Ishikawa (cell line): ENCODE measurements around the gene ZSCAN18.

Experiments
- CEBPB ChIP-seq: IDR thresholded peaks from 2 replicates; pipeline ENCODE4 v1.6.1; 2012
- CREB1 ChIP-seq: IDR thresholded peaks from 2 replicates; pipeline ENCODE4 v1.6.1; 2012; ENCODE audit warnings: low read depth
- EGR1 ChIP-seq: IDR thresholded peaks from 2 replicates; pipeline ENCODE4 v1.6.1; 2012
- EP300 ChIP-seq: IDR thresholded peaks from 2 replicates; pipeline ENCODE4 v1.6.1; 2012; ENCODE audit warnings: borderline replicate concordance
- FOXM1 ChIP-seq: IDR thresholded peaks from 2 replicates; pipeline ENCODE4 v1.6.1; 2012; ENCODE audit warnings: low read depth, borderline replicate concordance
- NFIC ChIP-seq: IDR thresholded peaks from 2 replicates; pipeline ENCODE4 v1.6.1; 2012
- RAD21 ChIP-seq: IDR thresholded peaks from 2 replicates; pipeline ENCODE4 v1.6.1; 2012; ENCODE audit warnings: low read depth
- TAF1 ChIP-seq: IDR thresholded peaks from 2 replicates; pipeline ENCODE4 v1.6.1; 2012; ENCODE audit warnings: low read depth, mild to moderate bottlenecking
- TCF12 ChIP-seq: IDR thresholded peaks from 2 replicates; pipeline ENCODE4 v1.6.1; 2012; ENCODE audit warnings: low read depth
- TEAD4 ChIP-seq: IDR thresholded peaks from 2 replicates; pipeline ENCODE4 v1.6.1; 2012
- YY1 ChIP-seq: IDR thresholded peaks from 2 replicates; pipeline ENCODE4 v1.6.1; 2012; ENCODE audit warnings: low read depth
- ZBTB7A ChIP-seq: IDR thresholded peaks from 2 replicates; pipeline ENCODE4 v1.6.1; 2012; ENCODE audit warnings: low read depth
- TF ChIP-seq, protein P1 (sequence below): IDR thresholded peaks from 2 replicates; pipeline ENCODE4 v1.6.1; 2012; ENCODE audit warnings: low read depth, mild to moderate bottlenecking
- TF ChIP-seq, protein P2 (sequence below): IDR thresholded peaks from 2 replicates; pipeline ENCODE4 v1.6.1; 2012
- TF ChIP-seq, protein P3 (sequence below): IDR thresholded peaks from 2 replicates; pipeline ENCODE4 v1.6.1; 2012

Gene ZSCAN18

DNA sequence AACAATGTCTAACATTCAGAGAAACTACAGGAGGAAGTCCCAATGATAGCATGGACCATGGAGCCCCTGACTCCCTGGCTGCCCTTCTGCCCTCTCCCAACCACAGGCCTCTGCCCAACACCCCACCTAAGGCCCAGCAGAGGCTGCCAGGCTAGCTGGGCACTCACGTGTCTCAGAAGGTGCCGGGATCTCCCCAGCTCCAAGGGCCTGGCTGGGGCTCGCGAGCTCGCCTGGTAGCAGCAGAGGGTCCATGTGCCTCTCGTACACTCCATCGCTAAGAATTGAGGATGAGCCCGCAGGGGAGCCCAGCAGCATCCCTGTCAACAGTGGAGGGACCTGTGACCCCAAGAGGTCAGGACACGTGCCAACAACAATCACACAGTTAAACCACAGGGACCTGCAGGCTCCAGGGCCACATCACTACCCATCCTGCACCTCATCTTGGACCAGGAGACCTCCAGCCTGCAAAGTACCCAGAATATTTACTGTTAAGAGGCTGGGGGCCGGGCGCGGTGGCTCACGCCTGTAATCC, 9.4 kb downstream of the ZSCAN18 start:
- TF ChIP-seq FOXM1 (no peak), EGR1 (no peak), CEBPB (no peak)
- TF ChIP-seq, protein P1, sequence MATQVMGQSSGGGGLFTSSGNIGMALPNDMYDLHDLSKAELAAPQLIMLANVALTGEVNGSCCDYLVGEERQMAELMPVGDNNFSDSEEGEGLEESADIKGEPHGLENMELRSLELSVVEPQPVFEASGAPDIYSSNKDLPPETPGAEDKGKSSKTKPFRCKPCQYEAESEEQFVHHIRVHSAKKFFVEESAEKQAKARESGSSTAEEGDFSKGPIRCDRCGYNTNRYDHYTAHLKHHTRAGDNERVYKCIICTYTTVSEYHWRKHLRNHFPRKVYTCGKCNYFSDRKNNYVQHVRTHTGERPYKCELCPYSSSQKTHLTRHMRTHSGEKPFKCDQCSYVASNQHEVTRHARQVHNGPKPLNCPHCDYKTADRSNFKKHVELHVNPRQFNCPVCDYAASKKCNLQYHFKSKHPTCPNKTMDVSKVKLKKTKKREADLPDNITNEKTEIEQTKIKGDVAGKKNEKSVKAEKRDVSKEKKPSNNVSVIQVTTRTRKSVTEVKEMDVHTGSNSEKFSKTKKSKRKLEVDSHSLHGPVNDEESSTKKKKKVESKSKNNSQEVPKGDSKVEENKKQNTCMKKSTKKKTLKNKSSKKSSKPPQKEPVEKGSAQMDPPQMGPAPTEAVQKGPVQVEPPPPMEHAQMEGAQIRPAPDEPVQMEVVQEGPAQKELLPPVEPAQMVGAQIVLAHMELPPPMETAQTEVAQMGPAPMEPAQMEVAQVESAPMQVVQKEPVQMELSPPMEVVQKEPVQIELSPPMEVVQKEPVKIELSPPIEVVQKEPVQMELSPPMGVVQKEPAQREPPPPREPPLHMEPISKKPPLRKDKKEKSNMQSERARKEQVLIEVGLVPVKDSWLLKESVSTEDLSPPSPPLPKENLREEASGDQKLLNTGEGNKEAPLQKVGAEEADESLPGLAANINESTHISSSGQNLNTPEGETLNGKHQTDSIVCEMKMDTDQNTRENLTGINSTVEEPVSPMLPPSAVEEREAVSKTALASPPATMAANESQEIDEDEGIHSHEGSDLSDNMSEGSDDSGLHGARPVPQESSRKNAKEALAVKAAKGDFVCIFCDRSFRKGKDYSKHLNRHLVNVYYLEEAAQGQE: no peak
- TF ChIP-seq, protein P2, sequence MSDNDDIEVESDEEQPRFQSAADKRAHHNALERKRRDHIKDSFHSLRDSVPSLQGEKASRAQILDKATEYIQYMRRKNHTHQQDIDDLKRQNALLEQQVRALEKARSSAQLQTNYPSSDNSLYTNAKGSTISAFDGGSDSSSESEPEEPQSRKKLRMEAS: no peak

GRCh38 chr19:58086825-58087710, 11.0 kb downstream of the ZSCAN18 start:
- TF ChIP-seq TCF12 (no peak), TAF1 (no peak), EGR1 (no peak), EP300 (no peak), YY1 (no peak), NFIC (no peak), RAD21 (no peak), ZBTB7A (no peak), TEAD4 (no peak), CREB1 (no peak)
- TF ChIP-seq, protein P1: no peak
- TF ChIP-seq, protein P3, sequence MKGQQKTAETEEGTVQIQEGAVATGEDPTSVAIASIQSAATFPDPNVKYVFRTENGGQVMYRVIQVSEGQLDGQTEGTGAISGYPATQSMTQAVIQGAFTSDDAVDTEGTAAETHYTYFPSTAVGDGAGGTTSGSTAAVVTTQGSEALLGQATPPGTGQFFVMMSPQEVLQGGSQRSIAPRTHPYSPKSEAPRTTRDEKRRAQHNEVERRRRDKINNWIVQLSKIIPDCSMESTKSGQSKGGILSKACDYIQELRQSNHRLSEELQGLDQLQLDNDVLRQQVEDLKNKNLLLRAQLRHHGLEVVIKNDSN: no peak
- TF ChIP-seq, protein P2: no peak

DNA sequence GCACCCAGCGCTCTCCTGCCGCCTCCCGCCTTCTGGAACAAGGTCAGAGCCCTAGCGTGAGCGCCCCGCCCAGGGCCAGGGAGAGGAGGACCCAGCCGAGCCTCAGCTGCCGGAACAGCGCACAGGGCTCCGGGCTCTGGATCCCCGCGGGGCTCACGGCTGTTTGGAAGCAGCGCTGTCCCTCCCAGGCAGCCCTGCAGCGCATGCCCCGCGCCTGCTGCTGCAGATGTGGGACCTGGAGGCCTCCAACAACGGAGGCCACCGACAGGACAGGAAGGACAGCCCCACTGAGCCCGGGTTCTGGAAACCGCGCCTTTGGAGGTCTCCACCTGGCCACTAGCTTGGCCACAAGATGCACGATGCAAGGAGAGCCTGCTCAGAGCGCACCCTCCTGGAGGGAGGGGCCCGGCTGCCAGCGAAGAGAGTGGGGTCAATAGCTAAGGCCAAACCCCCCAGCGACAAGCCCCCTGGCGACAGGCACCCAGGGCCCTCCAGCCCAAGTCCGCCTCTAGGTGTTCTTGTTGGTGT, 12.6 kb downstream of the ZSCAN18 start:
- no peak for TF ChIP-seq EP300
- no peak for TF ChIP-seq ZBTB7A
- TF ChIP-seq TAF1: no peak
- TF ChIP-seq, protein P3: no peak
- TF ChIP-seq, protein P2: no peak
- no peak for TF ChIP-seq TCF12
- TF ChIP-seq RAD21: no peak
- no peak for TF ChIP-seq TEAD4
- TF ChIP-seq, protein P1: no peak
- TF ChIP-seq NFIC: no peak

DNA sequence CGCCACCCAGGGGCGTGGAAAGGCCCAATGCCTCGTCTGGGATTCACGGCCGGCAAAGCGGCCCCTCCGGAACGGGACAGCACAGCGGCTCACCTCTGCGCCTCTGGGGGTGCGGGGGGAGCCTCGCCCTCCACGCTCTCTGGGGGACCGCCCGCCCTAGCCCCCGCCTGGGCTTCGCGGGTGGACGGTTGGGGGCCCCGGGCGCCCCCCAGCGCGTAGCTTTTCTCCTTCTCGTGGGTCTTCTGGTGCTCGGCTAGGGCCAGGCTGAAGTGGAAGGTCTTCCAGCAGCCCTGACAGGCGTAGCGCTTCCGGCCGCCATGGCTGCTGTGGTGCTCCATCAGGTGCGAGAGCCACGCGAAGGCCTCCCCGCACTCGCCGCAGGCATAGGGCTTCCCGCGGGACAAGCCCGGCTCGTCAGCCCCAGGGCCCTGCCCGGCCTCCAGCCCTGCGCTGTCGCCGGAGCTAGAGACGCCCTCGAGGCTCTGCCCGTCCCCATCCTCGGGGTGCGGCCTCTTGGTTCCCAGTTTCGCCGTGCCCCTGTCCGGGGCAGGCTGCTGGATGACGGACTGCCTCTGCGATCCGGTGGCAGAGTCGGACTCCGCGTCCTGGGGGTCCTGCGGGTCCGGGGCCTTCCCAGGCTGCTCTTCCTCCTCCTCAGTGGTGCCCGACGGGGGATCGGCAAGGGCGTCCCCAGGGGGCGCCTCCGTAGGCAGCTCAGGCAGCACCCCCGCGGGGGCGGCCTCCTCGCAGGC, 13.3 kb downstream of the ZSCAN18 start:
- TF ChIP-seq FOXM1 (no peak), TEAD4 (no peak), ZBTB7A (no peak), EP300 (no peak), EGR1 (no peak), TCF12 (no peak), NFIC (no peak), YY1 (no peak), CREB1 (no peak), CEBPB (no peak)
- TF ChIP-seq, protein P2: no peak
- TF ChIP-seq, protein P1: no peak
